ENCODE measurements around the gene HS6ST2.

- TF ChIP-seq CTCF (IDR thresholded peaks at IDR 0.05 in 2 of 3, conservative IDR thresholded peaks at IDR 0.05 in 1 of 3; ENCODE audit: borderline replicate concordance in 1 of 3, insufficient read depth in 1 of 3, low read depth in 2 of 3, low read length in 2 of 3), result no peak
- TF ChIP-seq POLR2A (IDR thresholded peaks at IDR 0.05; ENCODE audit: borderline replicate concordance, extremely low read depth, insufficient read depth, insufficient read length), result no peak
- no peak for TF ChIP-seq EZH2phosphoT487 (IDR thresholded peaks at IDR 0.05; ENCODE audit: borderline replicate concordance)
- no peak for TF ChIP-seq ZFX (IDR thresholded peaks at IDR 0.05)
- no peak for TF ChIP-seq SP1 (IDR thresholded peaks at IDR 0.05; ENCODE audit: low read depth)
- no peak for TF ChIP-seq RAD21 (IDR thresholded peaks at IDR 0.05; ENCODE audit: low read depth)
- TF ChIP-seq YY1 (IDR thresholded peaks at IDR 0.05; ENCODE audit: extremely low read depth, insufficient replicate concordance, low read depth, low read length), result no peak
- no peak for TF ChIP-seq ELF1 (IDR thresholded peaks at IDR 0.05; ENCODE audit: borderline replicate concordance, low read depth)
- no peak for TF ChIP-seq EZH2 (IDR thresholded peaks at IDR 0.05)
- no peak for TF ChIP-seq JUND (IDR thresholded peaks at IDR 0.05)
These were observed 135.8 kb downstream of the HS6ST2 start for GRCh38 chrX:132822634-132823012.

All from HCT116 (cell line).